Left ventricle myocardium inferior (tissue), 1 donor: ENCODE results near the gene GPR156. TPM values are rescaled to one million over a fixed set of nuclear protein-coding genes. Genes with fewer than 3 reads are reported as not detected.
"Not testable (repeated sequence)": the region's sequence is repeated elsewhere in the genome, so short reads cannot be mapped to it uniquely, and the experiment has no call there.

ENCODE experiments used
- DNase-seq: peaks from one replicate; pipeline ENCODE4 v3.0.0-alpha.2; 2020
- H3K27ac ChIP-seq: fragments of 200-600 bp; replicated peaks from 2 replicates; pipeline ENCODE4 v1.8.0; 2021
- H3K27me3 ChIP-seq: fragments of 200-600 bp; 2 replicates; pipeline ENCODE4 v1.8.0; 2021; ENCODE audit warnings: low read depth
- H3K36me3 ChIP-seq: fragments of 200-600 bp; 2 replicates; pipeline ENCODE4 v1.8.0; 2021
- H3K4me1 ChIP-seq: fragments of 200-600 bp; 2 replicates; pipeline ENCODE4 v1.8.0; 2021
- H3K4me3 ChIP-seq: fragments of 200-600 bp; 2 replicates; pipeline ENCODE4 v1.8.0; 2021; ENCODE audit warnings: mild to moderate bottlenecking, moderate library complexity
- H3K9me3 ChIP-seq: fragments of 200-600 bp; replicated peaks from 2 replicates; pipeline ENCODE4 v1.8.0; 2021
- CTCF ChIP-seq: fragments of 200-600 bp; IDR thresholded peaks from 2 replicates; pipeline ENCODE4 v1.8.0; 2021; ENCODE audit warnings: antibody characterized with exemption, mild to moderate bottlenecking, borderline replicate concordance
- intact Hi-C: fragments of 100-400 bp; cut with micrococcal nuclease; formaldehyde crosslinking; loops from one replicate; pipeline ENCODE4 v1.11.0; 2022
- total RNA-seq: library from RNA; stranded (reverse); fragmentation: NEBNext Ultra II Directional; extraction: Animal tissue kit (Norgen Biotek cat#: 25700); gene quantifications from one replicate; pipeline ENCODE4 v1.2.1, GENCODE V29; 2021
- donor health status: DM: no; HTN: yes; CAD: no; lungs with severe emphysema.

The GPR156 gene
- total RNA-seq, 1 donor from 2014 or later = not detected

GRCh38 chr3:120300971-120301370 lies 15.9 kb upstream of the GPR156 start:
- no peak overlapping the region for H3K27ac ChIP-seq
- TF ChIP-seq CTCF = no peak
- H3K9me3 ChIP-seq = no peaks in the 10 kb centered on the region
- DNase-seq = no peak
- intact Hi-C loops = no loop called here
- H3K4me1 ChIP-seq = peaks cover 8% of the 10 kb centered on the region
- peaks cover 8% of the 10 kb centered on the region for H3K27me3 ChIP-seq
- no peaks in the 10 kb centered on the region for H3K36me3 ChIP-seq
- no peak overlapping the region for H3K4me3 ChIP-seq

- intact Hi-C loops = no loop called here
Observed at GRCh38 chr3:120299403-120299802, 14.4 kb upstream of the GPR156 start.

GRCh38 chr3:120298996-120299395 lies 14.0 kb upstream of the GPR156 start:
- H3K4me1 ChIP-seq = peaks cover 8% of the 10 kb centered on the region
- no peak overlapping the region for H3K4me3 ChIP-seq
- no peaks in the 10 kb centered on the region for H3K36me3 ChIP-seq
- H3K27me3 ChIP-seq = no peaks in the 10 kb centered on the region
- no peak overlapping the region for H3K27ac ChIP-seq
- TF ChIP-seq CTCF = no peak
- DNase-seq = no peak
- intact Hi-C loops = no loop called here
- peaks cover 17% of the 10 kb centered on the region for H3K9me3 ChIP-seq

More at GRCh38 chr3:120299403-120299802, 14.4 kb upstream of the GPR156 start:
- Histone ChIP-seq H3K36me3 (no peaks in the 10 kb centered on the region), H3K27me3 (no peaks in the 10 kb centered on the region), H3K4me1 (peaks cover 8% of the 10 kb centered on the region), H3K9me3 (peaks cover 13% of the 10 kb centered on the region), H3K4me3 (no peak overlapping the region), H3K27ac (no peak overlapping the region)
- DNase-seq = no peak
- TF ChIP-seq CTCF = no peak

GRCh38 chr3:120291552-120291951 lies 6.5 kb upstream of the GPR156 start:
- H3K36me3 ChIP-seq, H3K4me1 ChIP-seq, intact Hi-C loops, H3K4me3 ChIP-seq, DNase-seq, H3K27ac ChIP-seq: not testable (repeated sequence)
- peaks cover 39% of the 10 kb centered on the region for H3K9me3 ChIP-seq
- peaks cover 14% of the 10 kb centered on the region for H3K27me3 ChIP-seq

GRCh38 chr3:120289636-120290035 lies 4.6 kb upstream of the GPR156 start:
- Histone ChIP-seq H3K4me3 (no peak overlapping the region), H3K27me3 (peaks cover 29% of the 10 kb centered on the region), H3K27ac (no peak overlapping the region), H3K4me1 (peaks cover 9% of the 10 kb centered on the region), H3K36me3 (no peaks in the 10 kb centered on the region), H3K9me3 (peaks cover 29% of the 10 kb centered on the region)
- no peak for TF ChIP-seq CTCF
- DNase-seq = no peak
- intact Hi-C loops = no loop called here

GRCh38 chr3:120286465-120286864 lies 1.4 kb upstream of the GPR156 start:
- no peaks in the 10 kb centered on the region for H3K36me3 ChIP-seq
- TF ChIP-seq CTCF = no peak
- intact Hi-C loops = no loop called here

More at GRCh38 chr3:120286465-120286864, 1.4 kb upstream of the GPR156 start:
- Histone ChIP-seq H3K27ac (no peak overlapping the region), H3K4me3 (no peak overlapping the region), H3K4me1 (peaks cover 12% of the 10 kb centered on the region), H3K9me3 (no peaks in the 10 kb centered on the region), H3K27me3 (peaks cover 50% of the 10 kb centered on the region)
- DNase-seq = no peak
